HG03354 (cell line): ENCODE data around the gene CEP89.
"Not testable (repeated sequence)": the region's sequence is repeated elsewhere in the genome, so short reads cannot be mapped to it uniquely, and the experiment has no call there.

Experiments used
- ATAC-seq: cut with Tn5 transposase; IDR thresholded peaks from one replicate; pipeline ENCODE4 v1.9.1; 2021; ENCODE audit warnings: mild to moderate bottlenecking; ENCODE audit not compliant: unreplicated experiment, poor library complexity, severe bottlenecking

CEP89 gene

DNA sequence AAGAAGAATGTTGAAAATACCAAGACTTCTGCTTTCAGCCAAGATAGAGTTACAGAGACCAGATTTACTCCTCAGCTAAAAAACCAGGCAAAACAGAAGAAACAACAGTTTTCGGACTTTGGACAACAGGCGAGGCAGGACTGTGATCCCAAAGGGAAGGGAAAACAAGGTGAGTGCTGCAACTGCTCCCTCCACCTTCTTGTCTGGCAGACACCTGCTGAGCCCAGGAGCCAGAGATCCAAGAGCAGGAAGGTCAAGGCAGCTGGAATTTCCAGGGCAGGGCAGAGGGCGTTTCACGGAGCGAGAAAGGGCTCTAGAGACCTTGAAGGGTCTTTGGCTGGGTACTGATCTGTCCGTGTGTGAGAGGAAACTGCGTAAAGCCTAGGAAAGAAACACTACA, 69.3 kb downstream of the CEP89 start:
- ATAC-seq: no peak

DNA sequence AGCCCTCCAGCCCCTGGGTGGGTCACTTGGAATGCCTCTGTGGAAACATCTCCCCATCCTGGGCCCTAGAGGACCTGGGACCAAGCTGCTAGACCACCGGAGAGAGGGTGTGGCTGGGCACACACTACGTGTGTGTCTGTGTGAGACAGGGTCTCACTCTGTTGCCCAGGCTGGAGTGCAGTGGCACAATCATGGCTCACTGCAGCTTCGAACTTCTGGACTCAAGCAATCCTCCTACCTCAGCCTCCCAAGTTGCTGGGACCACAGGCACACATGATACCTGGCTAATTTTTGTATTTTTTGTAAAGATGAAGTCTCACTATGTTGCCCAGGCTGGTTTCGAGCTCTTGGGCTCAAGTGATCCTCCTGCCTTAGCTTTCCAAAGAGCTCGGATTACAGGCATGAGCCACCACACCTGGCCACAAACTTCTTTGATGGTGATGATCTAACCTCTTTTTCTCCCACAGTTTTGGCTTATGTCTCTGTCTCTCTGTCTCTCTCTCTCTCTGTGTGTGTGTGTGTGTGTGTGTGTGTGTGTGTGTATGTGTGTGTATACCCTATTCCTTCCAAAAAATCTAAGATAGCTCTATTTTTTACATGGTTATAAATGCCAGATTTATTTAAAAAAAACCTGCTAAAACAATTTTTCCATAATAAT, 70.1 kb downstream of the CEP89 start:
- no peak for ATAC-seq

DNA sequence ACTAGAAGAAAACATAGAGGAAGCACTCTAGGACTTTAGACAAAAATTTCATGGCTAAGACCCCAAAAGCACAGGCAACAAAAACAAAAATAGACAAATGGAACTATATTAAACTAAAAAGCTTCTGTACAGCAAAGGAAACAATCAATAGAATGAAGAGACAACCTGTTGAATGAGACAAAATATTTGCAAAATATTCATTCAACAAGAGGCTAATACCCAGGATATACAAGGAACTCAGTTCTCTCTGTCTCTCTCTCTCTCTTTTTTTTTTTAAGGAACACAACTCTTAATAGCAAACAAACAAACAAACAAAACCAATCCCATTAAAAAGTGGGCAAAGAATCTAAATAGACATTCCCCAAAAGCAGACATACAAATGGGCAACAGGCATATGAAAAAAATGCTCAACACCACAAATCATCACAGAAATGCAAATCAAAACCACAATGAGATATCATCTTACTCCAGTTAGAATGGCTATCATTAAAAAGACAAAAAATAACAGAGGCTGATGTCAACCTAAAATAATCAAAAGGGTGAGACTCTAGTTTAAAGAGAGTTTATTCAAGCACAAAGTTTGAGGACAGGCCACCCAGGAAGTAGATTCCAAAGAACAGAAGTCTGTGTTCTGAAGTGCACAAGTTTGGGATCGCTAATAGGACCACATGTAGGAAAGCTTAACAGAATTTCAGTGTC, 75.1 kb downstream of the CEP89 start:
- ATAC-seq: no peak

DNA sequence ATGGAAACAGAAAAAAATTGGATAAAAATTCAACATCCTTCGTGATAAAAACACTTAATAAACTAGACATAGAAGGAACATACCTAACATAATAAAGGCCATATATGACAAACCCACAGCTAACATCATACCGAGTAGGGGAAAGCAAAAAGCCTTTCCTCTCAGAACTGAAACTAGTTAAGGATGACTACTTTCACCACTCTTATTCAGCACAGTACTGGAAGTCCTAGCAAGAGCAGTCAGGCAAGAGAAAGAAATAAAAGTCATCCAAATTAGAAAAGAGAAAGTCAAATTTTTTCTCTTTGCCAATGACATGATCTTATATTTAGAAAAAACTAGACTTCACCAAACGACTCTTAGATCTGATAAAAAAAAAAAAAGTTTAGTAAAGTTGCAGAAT, 76.4 kb downstream of the CEP89 start:
- ATAC-seq: peak; percentile 63

DNA sequence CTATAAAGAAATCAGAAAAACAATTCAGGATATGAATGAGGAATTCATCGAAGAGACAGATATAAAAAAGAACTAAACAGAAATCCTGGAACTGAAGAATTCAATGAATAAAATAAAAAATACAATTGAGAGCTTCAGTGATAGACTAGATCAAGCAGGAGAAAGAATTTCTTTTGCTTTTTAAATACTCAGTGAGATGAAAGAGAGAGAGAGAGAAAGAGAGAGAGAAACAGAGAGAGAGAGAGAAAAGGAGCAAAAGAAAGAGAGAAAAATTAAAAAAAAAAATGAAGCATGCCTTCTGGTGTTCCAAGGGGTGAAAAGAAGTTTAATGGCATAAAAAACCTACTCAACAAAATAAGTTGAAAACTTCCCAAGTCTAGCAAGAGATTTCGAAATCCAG, 80.1 kb downstream of the CEP89 start:
- no peak for ATAC-seq

DNA sequence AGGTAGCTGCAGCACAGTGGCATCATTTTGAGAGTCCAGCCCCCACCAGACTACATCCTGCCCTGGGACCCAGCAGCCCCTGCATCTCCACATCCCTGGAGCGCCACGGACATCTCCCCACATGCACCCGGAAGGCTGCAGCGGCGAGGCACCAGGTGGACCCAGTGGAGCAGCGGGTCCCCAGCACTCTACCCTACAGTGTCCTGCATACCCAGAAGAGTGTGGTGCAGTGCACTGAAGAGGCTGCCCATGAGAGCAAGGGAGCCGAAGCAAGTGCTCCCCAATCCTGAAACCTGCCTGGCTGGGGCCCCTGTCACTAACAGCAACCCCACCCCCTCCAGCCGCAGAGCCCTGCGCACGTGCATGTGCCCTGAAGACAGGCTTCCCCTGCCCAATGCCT, 80.9 kb downstream of the CEP89 start:
- ATAC-seq: no peak

DNA sequence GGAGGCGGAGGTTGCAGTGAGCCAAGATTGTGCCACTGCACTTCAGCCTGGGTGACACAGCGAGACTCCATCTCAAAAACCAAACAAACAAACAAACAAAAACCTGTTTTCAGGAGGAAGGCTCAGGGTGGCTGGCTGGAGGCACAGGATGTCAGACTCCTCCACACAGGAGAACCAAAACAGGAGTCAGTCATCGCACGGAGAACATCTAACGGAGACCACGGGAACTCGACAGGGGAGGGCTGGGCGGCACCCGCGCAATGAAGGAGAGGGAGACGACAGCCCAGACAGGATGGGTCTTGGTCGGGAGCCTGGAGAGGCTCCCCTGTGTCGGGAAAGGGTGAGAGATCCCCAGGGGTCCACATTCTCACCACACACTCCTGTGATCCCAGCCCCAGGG, 81.4 kb downstream of the CEP89 start:
- no peak for ATAC-seq

DNA sequence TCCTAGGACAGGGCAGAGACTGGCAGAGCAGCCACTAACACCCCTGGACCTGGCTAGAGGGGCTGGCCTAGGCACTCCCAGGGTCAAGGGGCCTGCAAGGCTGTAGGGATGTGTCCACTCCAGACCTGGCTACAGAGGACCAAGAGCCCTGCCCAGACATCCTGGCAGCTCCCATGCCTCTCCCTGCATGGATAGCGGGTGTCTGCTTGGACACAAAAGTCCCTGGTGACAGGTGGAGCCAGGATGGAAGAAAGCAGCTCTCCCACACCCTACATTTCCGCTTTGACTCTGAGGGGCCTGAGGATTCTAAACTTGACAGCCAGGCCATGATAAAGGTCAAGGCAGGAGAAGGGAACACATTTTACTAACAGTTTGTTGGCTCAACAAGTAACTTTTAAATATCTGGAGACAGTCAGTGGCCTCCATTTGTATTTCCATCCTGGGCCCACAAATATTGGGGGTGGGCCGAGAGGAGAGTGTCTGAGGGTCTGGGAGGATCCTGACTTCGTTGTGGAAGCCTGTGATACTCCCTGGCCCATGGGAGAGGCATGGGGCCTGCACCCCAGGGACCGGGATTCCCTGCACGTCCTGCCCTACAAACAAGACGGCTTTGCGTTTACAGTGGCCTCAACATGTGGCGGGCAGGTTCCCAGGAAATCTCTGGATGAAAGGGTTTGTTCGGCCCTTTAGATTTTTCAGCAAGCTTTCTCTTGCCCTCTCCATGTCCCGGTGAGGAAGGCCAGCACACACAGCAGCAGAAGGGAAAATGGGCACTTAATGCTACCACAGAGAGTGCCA, 82.4 kb downstream of the CEP89 start:
- ATAC-seq: no peak

DNA sequence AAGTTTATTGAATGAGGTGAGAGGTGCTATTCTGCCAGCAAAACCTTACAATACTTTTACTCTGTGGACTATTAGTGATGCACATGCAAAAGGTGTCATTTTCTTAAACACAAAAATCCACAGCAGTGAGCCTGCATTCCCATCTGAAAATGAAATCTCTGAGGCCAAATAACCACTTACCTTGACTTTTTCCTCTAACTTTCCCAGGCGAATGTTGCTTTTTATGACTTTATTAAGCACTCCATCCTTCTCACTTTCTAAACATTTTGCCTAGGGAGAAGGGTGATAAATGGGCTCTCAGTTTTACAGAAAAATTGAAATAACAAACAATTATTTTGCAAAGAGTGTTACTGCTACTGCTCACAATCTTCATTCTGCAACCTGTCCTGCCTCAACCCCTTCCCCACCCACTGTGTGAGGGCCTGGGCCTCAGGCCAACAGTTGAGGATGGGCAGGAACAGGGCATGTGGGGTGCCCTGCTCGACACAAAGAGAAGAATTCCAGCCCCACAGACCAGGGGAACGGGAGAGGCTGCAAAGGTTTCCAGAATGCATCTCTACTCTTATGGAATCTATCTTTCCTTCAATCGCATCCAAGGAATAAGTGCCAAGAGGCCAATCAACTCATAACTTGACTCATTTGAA, 84.1 kb downstream of the CEP89 start:
- no peak for ATAC-seq

DNA sequence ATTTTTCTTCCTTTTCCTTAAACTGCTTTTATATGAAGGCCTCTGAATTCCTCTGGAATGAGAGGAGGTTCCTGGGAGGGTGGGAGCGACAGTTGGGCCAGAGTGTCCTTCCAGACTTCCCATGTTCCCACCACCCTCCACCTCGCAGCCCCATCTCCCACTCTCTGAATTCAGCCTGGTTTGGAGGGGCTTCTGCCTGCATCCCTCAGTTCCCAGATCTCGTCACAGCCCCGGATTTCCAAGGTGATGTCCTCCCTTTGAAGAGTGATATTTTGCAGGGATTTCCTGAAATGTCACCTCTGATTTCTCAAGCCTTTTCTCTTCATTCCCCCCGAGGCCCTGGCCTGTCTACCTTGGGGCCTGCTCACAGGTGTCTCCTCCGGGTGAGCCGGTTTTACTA, 85.5 kb downstream of the CEP89 start:
- no peak for ATAC-seq

DNA sequence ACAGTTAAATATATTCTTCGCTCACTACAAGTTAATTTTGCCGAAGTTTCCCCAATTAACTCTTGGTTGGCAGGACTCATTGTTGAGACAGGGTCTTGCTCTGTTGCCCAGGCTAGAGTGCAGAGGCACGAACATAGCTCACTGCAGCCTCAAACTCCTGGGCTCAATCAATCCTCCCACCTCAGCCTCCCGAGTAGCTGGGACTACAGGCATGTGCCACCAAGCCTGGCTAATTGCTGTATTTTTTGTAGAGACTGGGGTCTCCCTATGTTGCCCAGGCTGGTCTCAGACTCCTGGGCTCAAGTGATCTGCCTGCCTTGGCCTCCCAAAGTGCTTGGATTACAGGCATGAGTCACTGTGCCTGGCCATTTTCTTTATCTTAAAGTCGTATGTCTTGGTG, 86.5 kb downstream of the CEP89 start:
- not testable (repeated sequence) for ATAC-seq

DNA sequence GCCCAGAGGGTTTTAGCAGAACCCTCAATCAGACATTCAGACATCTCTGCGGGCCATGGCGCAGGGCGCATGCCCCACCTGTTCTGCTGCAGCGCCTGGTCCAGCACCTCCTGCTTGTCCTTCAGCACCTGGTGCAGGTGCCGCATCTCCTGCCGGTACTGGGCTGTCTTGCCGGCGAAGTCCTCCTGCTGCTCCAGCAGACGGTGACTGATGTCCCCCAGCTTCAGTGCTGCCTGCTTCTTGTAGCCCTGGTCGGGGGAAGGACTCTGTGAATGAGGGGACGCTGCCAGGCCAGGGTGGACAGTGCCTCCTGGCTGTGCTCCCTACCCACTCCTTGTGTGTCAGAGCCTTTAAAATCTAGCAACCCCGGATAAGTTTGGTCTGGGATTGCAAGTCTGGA, 90.0 kb downstream of the CEP89 start:
- no peak for ATAC-seq

DNA sequence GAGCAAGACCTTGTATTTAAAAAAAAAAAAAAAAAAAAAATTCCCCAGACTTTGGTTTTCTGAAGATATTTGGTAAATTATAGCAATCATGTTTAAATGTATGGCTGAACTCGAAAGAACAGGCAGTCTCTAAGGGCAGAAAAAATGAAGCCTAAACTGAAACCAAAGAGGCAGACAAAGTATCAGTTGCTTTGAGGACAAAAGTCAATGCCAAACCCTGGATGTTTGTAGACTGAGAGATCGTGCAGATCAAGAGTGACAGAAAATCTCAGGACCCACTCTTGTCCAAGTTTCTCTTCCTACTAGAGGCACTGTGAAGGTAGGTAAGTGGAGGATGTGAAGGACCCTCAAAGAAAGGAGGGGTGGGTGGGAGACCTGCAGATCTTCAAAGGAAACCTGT, 91.1 kb downstream of the CEP89 start:
- no peak for ATAC-seq

DNA sequence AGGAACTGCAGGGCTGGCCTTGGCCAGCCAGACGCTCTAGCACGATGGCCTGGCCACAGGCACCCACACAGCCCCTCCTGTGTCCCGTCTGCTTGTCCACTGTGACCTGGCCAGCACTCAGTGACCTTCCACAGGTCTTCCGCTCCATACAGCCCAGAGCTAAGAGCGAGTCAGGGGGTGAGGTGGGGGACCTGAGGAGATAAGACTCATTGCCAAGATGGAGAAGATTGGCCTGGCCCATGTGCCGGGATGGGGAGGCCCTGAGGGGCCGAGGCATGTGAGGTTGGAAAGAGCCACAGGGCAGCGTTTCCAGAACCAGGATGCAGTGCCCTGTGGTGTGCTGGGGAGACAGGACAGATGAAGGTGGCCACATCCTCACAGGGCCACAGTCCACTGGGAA, 92.0 kb downstream of the CEP89 start:
- ATAC-seq: no peak

DNA sequence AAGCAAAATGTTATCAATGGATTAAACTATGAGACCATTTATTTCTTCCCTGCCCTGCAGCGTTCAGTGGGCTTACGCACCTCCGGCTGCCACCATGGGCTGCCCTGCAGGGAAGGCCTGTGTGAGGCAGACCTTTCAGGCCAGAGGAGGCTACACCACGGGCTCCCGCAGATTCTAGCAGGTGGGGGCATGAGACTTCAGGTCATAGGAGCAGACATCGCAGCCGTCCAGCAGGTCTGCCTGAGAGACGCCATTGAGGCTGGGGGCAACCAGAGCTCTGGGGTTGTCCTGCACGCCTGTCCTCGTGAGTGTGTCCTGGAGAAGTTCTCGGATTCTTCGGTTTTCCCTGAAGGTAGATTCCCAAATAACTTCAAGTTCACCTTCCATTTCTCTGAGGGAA, 92.8 kb downstream of the CEP89 start:
- no peak for ATAC-seq

DNA sequence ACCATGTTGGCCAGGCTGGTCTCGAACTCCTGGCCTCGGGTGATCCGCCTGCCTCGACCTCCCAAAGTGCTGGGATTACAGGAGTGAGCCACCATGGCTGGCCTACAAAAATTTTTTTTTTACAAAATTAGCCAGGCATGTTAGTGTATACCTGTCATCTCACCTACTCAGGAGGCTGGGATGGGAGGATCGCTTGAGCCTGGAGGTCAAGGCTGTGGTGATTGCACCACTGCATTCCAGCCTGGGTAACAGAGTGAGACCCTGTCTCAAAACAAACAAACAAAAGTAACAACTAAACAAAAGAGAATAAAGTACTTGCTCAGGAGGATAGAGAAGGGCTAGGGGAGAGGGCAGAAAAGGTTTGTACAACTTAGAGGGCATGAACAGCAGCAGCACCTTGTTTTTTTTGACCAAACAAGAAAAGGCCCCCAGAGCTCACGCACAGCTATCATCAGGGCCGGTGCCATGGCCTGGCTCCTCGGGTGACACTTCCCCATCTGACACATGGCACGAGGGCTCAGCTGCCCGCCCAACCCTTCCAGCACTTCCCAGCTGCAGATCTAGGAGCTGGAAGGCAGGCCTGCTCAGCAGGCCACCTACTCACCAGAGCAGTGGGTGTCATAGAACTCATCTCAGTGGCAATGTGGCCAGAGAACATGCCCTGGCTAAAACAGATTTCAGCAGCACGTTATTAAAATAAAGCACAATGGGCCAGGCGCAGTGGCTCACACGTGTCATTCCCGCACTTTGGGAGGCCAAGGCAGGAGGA, 93.6 kb downstream of the CEP89 start:
- ATAC-seq: no peak

DNA sequence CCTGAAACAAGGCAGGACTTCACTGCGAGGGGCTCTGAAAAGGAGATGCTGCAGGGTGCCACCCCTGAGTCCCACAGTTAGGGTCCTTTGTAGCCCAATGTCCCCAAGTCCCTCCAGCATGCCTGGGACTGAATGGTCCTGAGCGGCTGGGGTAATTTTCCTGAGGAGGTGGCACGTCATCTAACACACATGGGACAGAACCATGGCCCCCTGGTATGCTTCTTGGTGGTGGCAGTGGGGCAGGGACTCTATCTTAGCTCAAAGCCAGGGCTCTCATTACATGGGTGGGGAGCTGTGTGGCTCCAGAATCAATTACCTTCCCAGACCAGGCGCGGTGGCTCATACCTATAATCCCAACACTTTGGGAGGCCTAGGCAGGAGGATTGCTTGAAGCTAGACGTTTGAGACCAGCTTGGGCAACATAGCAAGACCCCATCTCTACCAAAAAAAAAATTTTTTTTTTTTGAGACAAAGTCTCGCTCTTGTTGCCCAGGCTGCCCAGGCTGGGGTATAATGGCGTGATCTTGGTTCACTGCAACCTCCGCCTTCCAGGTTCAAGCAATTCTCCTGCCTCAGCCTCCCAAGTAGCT, 94.3 kb downstream of the CEP89 start:
- no peak for ATAC-seq

DNA sequence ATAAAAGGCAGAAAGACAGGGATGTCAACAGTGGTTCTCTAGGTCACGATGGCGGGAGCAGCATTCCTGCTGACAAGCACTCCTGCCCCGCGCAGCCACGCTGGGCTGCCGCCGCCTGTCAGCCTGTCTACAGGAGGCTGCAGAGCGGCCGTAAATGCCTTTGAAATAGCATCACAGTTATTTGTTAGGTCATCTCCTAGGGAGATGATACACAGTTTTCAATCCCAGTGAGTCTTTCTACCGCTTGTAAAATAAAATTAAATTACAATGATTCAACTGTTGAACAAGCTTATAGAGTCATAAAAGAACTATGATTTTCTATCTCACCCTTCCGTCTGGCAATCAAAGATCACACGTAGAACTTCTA, 94.9 kb downstream of the CEP89 start:
- ATAC-seq: no peak

DNA sequence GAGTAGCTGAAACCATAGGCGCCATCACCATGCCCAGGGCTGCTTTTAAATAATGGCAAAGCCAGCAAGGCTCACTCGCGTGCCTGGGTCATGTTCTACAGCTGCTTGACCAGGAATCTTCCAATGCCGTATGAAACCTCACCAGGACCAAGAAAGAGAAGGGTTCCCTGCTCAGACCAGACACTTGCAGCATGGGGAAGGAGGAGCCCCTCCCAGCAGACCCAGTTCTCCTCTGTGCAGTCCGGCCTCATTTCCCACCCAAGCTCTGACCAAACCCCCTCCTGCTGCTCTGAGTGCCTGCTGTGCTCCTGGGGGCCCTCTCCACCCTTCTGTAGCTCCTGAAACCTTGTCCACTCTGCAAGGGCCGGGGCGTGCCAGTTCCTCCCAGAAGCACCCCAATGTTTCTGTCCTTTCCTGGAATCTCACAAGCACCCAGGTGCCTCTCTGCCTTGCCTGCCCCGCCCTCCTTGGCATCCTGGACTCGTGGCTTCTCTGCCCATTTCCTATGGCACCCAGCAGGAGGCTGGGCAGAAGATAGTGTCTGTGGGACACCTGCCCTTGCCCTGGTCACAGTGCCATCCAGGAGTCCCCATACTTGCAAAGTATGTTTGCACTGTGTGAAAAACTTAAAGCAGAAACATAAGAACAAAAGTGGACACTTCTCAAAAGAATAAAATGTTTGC, 95.4 kb downstream of the CEP89 start:
- ATAC-seq: no peak
